Esophagus muscularis mucosa (tissue), 3 donors: ENCODE measurements around the gene SIX5.

Source experiments
- CTCF ChIP-seq, 3 experiments: fragments of 200-600 bp in 2 of 3; fragments of 450-650 bp in 1 of 3; sonication (generic) in 2 of 3; IDR thresholded peaks; one replicate each; pipeline ENCODE4 v1.5.1; 2017 to 2019; ENCODE audit warnings: antibody characterized with exemption in 3 of 3, mild to moderate bottlenecking in 2 of 3, moderate library complexity in 1 of 3
- POLR2A ChIP-seq: fragments of 450-650 bp; IDR thresholded peaks from one replicate; pipeline ENCODE4 v1.6.1; 2017; ENCODE audit warnings: antibody characterized with exemption, moderate library complexity, mild to moderate bottlenecking, low read depth

- TF ChIP-seq CTCF (IDR thresholded peaks at IDR 0.05) (no peak), POLR2A (no peak)
Observed at GRCh38 chr19:45794627-45795026, 25.6 kb upstream of the SIX5 start.
